ENCODE measurements around the gene GNAI2.

- TF ChIP-seq CTCF (conservative IDR thresholded peaks at IDR 0.05), result no peak
- no peak for TF ChIP-seq EZH2 (IDR thresholded peaks at IDR 0.05; ENCODE audit: low read depth)
Observed at GRCh38 chr3:50203113-50203808, 32.7 kb upstream of the GNAI2 start.

Measured in PC-9 (cell line).